ENCODE results near the gene ZFAND3. TPM values are rescaled to one million over a fixed set of nuclear protein-coding genes. Genes with fewer than 3 reads are reported as not detected.

ZFAND3 gene
- total and polyA plus RNA-seq, 2 experiments from 2014 or later: 16.9 to 28.2 TPM

- no peak overlapping the region for H3K4me2 ChIP-seq
- H3K9me2 ChIP-seq (ENCODE audit: insufficient read depth): no peaks in the 10 kb centered on the region
- H3K36me3 ChIP-seq (ENCODE audit: insufficient read depth): no peaks in the 10 kb centered on the region
- H3K4me3 ChIP-seq: no peak overlapping the region
- no peak overlapping the region for H3K27ac ChIP-seq (ENCODE audit: low read depth)
- peaks cover 32% of the 10 kb centered on the region for H3K4me1 Mint-ChIP-seq
- ATAC-seq: peak; percentile 26; the same call in 1 of the 3 replicates
- H3K27me3 ChIP-seq (ENCODE audit: insufficient read depth): no peaks in the 10 kb centered on the region
- peaks cover 3% of the 10 kb centered on the region; the same call in 1 of the 2 replicates for H4K20me1 ChIP-seq (replicated peaks; ENCODE audit: insufficient read depth)
- H3K79me2 ChIP-seq (replicated peaks; ENCODE audit: insufficient read depth): peaks cover 53% of the 10 kb centered on the region
- peak; percentile 8 for DNase-seq (ENCODE audit: low spot score)
- H3K4me1 ChIP-seq (ENCODE audit: insufficient read depth): peaks cover 16% of the 10 kb centered on the region; the same call in 1 of the 2 replicates
- TF ChIP-seq ZNF114 (CRISPR knock-in tag; IDR thresholded peaks at IDR 0.05): no peak
- no peak for TF ChIP-seq POLR2AphosphoS5 (IDR thresholded peaks at IDR 0.05; ENCODE audit: low read depth)
- TF ChIP-seq ETS1 (IDR thresholded peaks at IDR 0.05): no peak
- TF ChIP-seq JUNB (IDR thresholded peaks at IDR 0.05; ENCODE audit: unreplicated experiment): no peak
- no peak for TF ChIP-seq ZNF462 (CRISPR knock-in tag; IDR thresholded peaks at IDR 0.05)
- no peak for TF ChIP-seq CREB1 (CRISPR knock-in tag; IDR thresholded peaks at IDR 0.05; ENCODE audit: low read depth)
- TF ChIP-seq REST (IDR thresholded peaks at IDR 0.05; ENCODE audit: unreplicated experiment): no peak
- TF ChIP-seq EZH2 (IDR thresholded peaks at IDR 0.05; ENCODE audit: low read depth, unreplicated experiment): no peak
- TF ChIP-seq EZH2phosphoT487 (IDR thresholded peaks at IDR 0.05; ENCODE audit: unreplicated experiment): no peak
- TF ChIP-seq ZNF331 (CRISPR knock-in tag; IDR thresholded peaks at IDR 0.05; ENCODE audit: low read depth): no peak
- no peaks in the 10 kb centered on the region for H3K36me3 Mint-ChIP-seq (ENCODE audit: low read depth)
- no peaks in the 10 kb centered on the region for H3K27me3 Mint-ChIP-seq (ENCODE audit: insufficient read depth, low read depth, poor library complexity)
- no peak overlapping the region for H2AFZ ChIP-seq
- no peak overlapping the region for H3K4me3 Mint-ChIP-seq
- H3K9me3 Mint-ChIP-seq: no peaks in the 10 kb centered on the region
- no peak overlapping the region for H3K27ac Mint-ChIP-seq
- H3F3A ChIP-seq (replicated peaks; ENCODE audit: low read depth): no peaks in the 10 kb centered on the region
These were observed 174.7 kb downstream of the ZFAND3 start for GRCh38 chr6:37994223-37994622.

Measured in GM23338 (cell line).